ENCODE results near the gene KRTAP12-4.

DNA sequence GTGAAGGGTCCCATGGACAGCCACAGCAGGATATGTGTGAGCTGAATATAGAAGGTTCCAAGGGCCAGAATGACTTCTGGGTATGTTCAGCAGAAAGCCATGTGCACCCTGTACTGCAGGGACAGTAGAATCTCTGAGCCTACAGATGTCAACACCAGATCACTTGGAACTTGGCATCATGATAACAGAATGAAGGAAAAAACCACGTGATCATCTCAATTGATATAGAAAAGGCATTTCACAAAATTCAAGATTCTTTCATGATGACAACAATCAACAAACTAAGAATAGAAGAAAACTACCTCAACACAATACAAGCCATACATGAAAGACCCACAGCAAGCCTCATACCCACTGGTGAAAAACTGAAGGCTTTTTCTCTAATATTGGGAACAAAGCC, 13.2 kb upstream of the KRTAP12-4 start:
- TF ChIP-seq SNAI2 (CRISPR knock-in tag; IDR thresholded peaks at IDR 0.05) = no peak
- no peak for TF ChIP-seq ARNTL (CRISPR knock-in tag; IDR thresholded peaks at IDR 0.05; ENCODE audit: borderline replicate concordance, low read depth)
- TF ChIP-seq OSR1 (CRISPR knock-in tag; IDR thresholded peaks at IDR 0.05) = no peak
- no peak for TF ChIP-seq ZFP3 (CRISPR knock-in tag; IDR thresholded peaks at IDR 0.05)
